CD4-positive, alpha-beta T cell treated with Interleukin-15 for 4 hours (primary cell): ENCODE measurements around the gene CHST10.
"Not testable (repeated sequence)": the region's sequence is repeated elsewhere in the genome, so short reads cannot be mapped to it uniquely, and the experiment has no call there.

Experiments
- DNase-seq: peaks from one replicate; pipeline ENCODE4 v3.0.0-alpha.2; 2020; ENCODE audit warnings: low spot score

Gene CHST10, protein sequence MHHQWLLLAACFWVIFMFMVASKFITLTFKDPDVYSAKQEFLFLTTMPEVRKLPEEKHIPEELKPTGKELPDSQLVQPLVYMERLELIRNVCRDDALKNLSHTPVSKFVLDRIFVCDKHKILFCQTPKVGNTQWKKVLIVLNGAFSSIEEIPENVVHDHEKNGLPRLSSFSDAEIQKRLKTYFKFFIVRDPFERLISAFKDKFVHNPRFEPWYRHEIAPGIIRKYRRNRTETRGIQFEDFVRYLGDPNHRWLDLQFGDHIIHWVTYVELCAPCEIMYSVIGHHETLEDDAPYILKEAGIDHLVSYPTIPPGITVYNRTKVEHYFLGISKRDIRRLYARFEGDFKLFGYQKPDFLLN

DNA sequence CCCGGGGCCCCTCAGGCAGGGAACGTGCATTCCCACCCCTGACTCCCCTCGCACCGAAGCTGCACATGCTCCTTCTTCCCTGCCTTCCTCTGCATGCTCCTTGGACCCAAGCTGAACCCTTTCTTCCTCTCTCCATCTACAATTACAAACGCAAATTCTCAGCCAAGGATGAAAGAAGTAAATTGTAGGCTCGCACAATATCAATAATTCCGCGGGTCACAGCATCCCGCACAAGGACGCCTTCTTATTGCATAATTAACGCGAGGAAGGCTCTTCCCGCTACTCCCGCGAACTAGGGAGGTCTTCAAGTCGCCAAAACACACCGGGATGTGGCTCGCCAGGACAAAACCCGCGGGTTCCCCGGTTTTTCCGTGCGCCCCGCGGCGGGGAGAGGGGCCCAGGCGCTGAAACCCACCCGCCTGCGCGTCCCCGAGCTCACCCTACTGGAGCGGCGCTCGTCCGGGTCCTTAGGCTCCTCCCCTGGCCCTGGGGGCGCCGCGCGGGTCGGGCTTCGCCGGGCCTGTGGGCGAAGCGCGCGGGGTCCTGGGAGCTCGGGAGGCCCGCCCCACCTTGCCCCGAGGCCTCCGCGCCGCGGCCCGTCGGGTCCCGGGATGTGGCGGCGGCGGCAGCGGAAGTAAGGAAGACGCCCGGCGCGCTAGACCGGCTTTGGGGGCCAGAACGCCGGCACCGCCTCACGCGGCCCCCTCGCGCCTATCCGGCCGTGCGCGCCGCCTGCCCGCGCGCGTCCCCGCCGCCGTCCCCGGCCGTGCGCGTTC is at the start of gene CHST10:
TSS of gene CHST10 (minus strand) at position 734 of the 776 bp plus-strand sequence. CDS start 10,993 bp downstream, outside the sequence.
- DNase-seq: peak; percentile 34

DNA sequence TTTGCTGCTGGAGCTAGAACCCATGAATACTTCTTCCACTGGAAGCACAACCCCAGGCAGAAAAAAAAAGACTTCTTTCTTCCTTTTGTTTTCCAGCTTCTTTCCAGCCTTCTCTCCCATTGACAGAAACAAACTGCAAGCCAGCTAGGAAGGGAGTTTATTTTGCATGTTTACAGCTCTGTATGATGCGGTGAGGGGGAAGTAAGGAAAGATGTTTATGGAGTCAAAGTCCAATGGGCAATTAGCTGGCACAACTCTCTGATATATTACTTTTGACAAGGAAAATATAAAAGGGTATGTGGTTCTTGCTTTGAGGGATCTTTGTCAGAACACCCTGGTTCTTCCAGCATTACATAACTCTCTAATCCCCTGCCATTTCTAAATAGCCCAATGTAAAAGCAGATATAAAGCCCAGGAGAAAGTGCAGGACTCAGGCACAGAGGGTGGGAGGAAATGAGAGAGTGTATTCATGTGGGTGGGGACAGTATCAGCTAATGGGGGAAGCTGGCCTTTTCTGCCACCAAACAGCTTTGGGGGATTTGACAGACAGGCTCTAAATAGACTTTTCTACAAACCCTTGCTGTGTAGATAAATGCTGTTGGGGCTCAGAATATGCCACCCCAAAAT is 43.5 kb upstream of the CHST10 start:
- DNase-seq: no peak

DNA sequence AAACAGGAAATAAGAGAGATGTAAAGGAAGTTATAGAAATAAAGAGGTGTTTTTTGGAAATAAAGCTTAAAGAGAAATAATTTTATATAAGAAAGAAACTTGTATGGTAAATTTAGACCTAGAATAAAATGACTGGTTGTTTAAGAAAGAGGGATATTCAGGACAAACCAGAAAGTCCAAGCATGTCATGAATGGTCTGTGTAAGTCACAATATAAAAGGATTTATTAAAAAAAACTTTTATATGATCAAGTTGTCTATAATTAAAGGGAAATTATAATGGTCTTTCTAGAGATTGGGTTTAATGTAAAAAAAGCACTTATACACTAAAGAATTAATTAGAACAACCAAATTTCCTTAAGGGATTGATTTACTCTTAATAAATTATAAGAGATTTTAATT is 38.9 kb upstream of the CHST10 start:
- not testable (repeated sequence) for DNase-seq

DNA sequence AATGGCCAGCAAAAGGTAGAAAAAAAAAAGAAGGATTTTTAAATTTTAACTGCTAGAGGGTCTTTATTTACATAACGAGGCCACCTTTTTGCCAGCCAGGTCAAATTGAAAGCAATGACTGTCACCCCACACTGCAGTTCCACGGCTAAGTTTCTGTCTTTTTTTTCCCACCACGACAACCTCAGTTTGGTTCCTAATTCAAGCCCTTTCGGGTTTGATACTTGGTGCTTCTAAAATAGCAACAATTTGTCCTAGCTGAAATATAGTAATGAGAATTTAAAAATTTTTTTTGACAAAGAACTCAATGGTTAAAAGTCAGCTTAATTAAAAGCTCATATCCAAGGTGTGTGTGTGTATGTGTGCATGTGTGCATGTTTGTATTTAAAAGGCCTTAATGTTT is 36.4 kb upstream of the CHST10 start:
- DNase-seq: no peak

DNA sequence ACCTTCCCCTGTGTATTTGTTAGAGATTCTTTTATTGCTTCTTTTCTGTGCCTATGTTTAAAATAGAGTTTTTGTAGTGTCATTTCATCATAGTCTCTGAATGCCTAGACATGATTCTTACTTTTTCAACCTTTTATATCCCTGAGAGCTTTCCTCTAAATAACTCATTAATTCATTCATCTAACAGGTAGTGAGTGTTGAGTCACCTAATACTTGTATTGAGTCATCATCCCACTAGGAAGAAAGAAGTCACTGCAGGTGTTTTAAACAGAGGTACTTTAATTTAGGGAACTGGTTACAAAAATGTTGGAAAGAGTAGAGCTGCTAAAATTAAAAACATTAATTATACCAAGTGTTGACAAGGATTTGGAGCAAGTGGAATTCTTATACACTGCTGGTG is 34.3 kb upstream of the CHST10 start:
- no peak for DNase-seq

DNA sequence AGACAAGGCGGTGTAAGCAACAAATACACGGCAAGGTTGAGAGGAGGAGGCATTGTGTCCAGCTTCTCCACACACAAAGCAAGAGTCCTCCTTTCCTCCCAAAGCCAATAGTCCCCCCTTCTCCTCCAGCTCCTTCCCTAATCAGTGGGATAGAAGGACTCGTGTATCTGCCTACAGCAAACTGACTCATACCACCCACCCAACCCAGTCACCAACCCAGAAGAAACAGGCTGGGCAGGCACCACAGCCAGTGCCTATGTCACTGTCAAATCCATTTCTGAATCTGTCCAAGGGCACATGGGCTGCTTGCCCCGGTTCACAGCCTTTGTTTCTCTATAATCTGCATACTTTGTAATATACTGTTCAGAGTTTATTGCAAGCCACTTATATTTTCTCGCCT is 33.6 kb upstream of the CHST10 start:
- DNase-seq: no peak

DNA sequence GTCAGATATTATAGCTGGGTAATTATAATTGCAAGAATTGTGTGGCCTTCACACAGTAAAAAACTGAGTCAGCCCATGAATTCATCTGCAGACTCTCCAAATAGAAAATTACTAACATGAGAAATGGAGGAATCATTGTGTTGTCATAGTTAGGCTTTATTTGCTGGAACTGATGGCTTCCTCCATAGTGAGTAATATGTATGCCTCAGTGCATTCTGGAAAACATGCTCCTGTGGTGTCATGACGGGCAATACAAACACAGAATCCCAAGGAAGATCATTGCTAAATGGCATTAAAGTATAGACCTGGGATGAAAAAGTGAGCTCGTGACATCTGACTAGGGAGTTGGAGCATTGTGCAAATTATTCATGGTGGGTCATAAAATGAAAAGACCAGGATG is 29.2 kb upstream of the CHST10 start:
- DNase-seq: no peak

DNA sequence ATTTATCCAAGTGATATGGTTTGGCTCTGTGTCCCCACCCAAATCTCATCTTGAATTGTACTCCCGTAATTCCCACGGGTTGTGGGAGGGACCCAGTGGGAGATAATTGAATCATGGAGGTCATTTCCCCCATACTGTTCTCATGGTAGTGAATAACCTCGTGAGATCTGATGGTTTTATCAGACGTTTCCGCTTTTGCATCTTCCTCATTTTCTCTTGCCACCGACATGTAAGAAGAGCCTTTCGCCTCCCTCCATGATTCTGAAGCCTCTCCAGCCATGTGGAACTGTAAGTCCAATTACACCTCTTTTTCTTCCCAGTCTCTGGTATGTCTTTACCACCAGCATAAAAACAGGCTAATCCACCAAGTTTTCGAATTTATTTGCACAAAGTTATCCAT is 20.3 kb upstream of the CHST10 start:
- DNase-seq: no peak

DNA sequence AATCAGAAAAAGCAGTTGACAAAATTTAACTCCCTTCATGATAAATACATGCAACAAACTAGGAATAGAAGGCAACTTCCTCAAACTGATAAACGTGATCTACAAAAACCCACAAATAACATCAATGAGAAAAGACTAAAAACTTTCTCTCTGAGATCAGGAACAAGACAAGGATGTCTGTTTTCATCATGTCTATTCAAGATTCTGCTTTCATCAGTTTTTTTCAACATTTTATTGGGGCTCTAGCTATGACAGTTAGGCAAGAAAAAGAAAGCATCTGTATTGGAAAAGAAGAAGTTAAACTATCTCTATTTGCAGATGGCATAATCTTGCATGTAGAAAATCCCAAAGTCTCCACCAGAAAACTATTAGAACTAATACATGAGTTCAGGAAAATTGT is 12.3 kb upstream of the CHST10 start:
- DNase-seq: no peak

DNA sequence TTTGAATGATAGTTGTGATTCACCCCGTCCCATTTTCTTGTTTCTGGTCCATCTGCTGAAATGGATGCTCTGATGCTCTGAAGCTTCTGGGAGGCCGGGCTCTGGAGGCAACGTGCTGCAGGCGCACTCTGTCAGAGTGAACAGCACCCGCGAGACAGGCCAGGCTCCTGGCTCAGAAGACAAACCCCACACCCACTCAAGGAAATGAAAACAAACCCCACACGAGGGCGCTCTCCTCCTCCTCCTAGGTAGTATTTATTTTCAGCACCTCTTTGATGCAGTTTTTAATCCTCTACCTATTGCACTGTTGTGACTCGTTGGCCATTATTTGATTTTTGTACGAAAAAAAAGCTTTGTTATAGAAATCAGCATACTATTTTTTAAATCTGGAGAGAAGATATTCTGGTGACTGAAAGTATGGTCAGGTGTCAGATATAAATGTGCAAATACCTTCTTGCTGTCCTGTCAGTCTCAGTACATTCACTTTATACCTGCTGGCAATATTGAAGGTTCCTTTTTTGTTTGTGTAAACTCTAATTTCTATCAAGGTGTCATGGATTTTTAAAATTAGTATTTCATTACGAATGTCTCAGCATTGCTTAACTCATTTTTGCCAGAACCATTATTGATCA is 10.3 kb upstream of the CHST10 start:
- peak; percentile 49 for DNase-seq

DNA sequence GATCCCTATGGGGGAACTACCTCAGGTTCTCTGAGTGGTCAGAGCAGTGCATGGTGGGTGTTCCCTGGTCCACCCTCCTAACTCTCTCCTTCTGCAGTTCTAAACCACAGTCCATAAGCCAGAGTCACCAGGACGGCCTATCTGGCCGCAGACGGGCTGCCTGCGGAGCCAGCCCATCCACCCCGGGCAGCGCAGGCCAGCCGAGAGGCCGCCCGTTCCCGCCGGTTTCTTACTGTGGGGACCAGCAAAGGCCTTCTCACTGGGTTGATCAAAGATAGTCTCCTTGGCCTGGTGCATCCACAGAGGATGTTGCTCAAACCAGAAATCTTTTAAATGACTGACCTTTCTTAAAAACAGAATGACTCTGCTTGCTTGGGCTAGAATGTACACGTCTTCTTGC is 9.6 kb upstream of the CHST10 start:
- DNase-seq: no peak

DNA sequence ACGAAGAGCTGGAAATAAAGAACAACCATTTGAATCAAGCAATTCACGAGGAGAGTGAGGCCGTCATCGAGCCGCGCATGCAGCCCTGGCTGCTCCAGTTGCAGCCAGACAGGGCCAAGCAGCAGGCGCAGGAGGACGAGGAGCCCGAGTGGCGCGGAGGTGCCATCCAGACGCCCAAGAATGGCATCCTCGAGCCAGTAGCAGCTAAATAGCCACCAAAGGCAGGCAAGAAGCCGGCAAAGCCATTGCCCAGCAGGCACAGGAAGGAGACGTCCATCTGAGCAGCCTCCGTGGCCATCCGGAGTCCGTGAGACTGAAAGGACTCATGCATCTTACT is 8.9 kb upstream of the CHST10 start:
- DNase-seq: no peak

DNA sequence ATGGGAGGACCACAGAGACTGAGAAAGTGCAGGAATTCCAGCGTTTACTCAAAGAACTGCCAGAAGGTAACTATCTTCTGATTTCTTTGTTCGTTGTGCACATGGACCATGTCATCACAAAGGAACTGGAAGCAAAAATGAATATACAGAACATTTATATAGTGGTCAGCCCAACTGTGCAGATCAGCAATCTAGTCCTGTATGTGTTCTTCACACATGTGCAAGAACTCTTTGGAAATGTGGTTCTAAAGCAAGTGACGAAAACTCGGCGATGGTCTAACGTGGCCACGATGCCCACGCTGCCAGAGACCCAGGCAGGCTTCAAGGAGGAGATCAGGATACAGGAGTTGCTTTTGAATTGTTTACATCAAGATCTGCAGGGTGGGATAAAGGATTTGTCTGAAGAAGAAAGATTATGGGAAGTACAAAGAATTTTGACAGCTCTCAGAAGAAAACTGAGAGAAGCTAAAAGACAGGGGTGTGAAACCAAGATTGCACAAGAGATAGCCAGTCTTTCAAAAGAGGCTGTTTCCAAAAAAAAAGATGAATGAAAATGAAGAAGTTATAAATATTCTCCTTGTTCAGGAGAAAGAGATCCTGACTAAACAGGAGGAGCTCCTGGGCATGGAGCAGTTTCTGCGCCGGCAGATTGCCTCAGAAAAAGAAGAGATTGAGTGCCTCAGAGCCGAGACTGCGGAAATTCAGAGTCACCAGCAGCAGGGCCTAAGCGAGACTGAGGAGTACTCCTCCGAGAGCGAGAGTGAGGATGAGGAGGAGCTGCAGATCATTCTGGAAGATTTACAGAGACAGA is 8.3 kb upstream of the CHST10 start:
- no peak for DNase-seq

DNA sequence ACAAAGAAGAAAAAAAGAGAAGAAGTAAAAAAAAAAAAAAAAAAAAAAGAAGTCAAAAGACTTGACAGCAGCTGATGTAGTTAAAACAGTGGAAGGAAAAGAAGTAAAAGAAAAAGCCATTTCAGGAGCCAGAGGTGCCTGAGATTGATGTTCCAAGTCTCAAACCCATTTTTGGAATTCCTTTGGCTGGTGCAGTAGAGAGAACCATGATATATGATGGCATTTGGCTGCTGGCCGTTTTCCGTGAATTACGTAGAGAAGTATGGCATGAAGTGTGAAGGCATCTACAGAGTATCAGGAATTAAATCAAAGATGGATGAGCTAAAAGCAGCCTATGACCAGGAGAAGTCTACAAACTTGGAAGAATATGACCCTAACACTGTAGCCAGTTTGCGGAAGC is 7.6 kb upstream of the CHST10 start:
- no peak for DNase-seq

DNA sequence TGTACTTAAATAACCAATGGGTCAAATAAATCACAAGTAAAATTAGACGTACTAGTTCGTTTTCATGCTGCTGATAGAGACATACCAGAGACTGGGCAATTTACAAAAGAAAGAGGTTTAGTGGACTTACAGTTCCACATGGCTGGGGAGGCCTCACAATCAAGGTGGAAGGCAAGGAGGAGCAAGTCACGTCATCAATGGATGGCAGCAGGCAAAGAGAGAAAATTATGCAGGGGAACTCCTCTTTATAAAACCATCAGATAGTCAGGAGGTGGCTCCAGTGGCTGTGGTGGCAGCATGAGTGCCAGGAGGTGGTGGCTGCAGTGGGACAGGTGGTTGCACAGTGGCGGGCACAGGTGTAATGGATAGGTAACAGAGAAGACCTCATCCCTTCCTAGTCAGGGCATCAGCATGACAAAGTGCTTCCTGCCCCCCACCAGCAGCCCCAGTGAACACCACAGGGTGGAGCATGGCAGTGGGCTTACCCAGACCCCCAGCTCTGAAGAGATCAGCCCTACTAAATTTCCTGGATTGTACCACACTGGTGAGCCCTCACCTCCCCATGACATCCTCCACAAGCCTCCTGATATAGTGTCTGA is 6.9 kb upstream of the CHST10 start:
- DNase-seq: no peak

DNA sequence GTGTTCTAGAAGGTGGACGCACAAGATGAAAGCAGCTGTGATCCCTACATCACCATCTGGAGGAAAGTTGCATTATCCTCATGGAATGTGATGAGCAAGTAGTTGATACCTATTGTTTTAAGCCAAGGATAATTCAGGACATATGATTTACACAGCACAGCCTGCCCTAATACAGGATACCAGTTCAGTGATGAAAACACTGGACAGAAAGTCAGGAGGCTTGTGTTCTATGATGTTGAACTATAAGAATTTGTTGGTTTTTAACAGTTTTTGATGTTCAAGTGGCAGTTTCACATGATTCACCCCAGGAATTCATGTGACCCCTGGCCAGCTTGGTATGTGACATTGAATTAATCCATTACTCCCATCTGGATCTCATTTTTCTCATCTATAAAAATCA is 6.2 kb upstream of the CHST10 start:
- no peak for DNase-seq

DNA sequence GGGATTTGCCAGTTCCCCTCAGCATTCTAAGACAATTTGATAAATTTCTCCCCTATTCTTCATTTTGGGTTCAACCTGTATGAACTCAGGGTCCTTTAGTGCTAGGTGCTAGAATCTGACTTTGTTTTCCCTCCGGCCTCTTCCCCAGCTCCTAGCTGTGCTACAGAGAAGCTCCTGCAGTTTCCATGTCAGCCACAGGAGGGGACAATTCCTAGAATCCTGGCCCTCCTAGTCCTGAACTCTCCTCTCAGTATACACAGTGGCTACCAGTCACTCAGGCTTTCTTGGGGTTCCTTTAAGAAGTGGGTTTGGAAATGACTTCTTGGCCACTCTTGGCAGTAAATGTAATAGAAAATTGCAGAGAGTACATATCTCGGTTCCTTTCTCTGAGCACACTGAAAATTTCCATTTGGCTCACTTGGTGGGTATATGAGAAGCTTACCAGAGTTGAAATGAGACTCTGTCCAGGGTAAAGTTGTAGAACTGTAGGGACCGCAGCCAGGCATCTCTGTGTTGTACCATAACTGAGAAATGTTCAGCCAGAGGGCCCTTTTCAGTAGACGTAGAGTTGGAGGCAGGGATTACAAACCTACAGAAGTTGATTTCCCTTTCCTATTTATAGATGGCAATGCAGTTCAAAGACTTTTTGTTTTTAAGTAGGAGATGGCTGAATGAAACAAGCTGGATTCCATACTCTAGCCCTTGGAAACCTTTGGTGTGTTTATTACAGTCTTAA is 5.0 kb upstream of the CHST10 start:
- DNase-seq: no peak

DNA sequence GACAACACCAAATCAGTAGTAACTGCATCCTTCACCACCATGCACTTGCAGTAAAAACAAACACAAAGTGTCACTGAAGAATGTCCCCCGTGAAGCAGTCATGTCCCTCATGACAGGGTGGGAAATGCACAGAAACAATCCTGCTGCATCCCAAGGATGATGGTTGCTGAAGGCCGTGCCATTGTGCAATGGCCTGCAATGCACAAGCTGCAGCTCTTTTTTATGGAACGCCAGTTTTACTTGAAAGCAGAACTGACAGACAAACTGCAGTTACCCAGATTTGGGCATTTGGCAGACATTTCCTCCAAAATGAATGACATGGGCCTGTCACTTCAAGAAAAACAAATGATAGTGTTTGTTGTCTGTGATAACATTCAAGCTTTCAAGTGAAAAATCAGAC is 2.4 kb upstream of the CHST10 start:
- no peak for DNase-seq

DNA sequence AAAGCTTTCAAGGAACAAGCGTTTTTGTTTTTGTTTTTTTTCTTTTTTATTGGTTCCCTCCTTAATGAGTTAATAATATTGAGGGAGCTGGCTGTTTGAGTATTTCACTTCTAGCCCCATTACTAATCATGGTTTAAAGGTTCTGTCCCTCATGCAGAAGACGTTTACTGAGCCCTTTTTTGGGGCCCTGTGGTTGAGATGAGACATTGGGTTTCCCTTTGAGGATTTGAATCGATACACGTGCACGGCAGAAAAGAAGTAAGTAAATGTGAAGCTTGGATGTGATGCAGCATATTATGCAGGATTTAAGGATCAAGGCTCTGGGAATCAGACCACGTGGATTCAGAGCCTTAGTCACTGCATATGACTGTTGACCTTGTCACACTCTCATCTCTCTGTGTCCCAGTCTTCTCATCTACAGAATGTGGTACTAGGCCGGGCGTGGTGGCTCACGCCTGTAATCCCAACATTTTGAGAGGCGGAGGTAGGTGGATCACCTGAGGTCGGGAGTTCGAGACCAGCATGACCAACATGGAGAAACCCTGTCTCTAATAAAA is 1.0 kb upstream of the CHST10 start:
- no peak for DNase-seq

DNA sequence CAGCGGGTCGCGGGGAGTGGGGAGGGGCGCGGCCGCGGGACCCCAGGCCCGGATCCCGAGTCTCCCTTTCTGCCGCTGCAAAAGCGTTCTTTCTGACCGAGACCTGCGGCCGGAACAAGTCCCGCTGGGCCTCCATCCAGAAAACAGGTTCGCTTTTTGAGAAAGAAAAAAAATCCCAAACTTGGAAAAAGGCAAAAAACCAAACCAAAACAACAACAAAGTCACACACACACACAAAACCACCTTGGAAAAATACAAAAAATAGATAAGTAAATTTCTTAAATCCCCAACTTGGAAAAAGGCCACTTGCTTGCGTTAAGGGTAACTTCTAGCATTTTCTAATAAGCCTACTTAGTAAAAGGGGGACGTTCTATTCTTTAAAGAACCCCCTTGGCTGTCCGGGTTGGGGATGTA is 250 bp upstream of the CHST10 start:
- DNase-seq: no peak
